Activated CD4-positive, alpha-beta T cell treated with anti-CD3 and anti-CD28 coated beads, Interleukin-2, amount 10 ng/mL, durations not matched to agents 7 days and 5 days (primary cell): ENCODE data around the gene LYZL4. TPM values are rescaled to one million over a fixed set of nuclear protein-coding genes. Genes with fewer than 3 reads are reported as not detected.

Experiments used
- CTCF ChIA-PET: fragments of 350-600 bp; sonication (Branson Sonifier 250); formaldehyde crosslinking; loops from one replicate; lab custom pipeline; 2021; ENCODE audit warnings: antibody characterized with exemption; lab: Charles Lee
- POLR2A ChIA-PET: fragments of 350-600 bp; sonication (Branson Sonifier 250); formaldehyde crosslinking; loops from one replicate; lab custom pipeline; 2021; ENCODE audit warnings: antibody characterized with exemption; lab: Charles Lee
- DNase-seq: peaks from one replicate; pipeline ENCODE4 v3.0.0-alpha.2; 2020
- H3K27ac Mint-ChIP-seq: one replicate; pipeline ENCODE4 v1.8.0; 2021; ENCODE audit warnings: mild to moderate bottlenecking, moderate library complexity, mixed read lengths
- H3K27me3 Mint-ChIP-seq: one replicate; pipeline ENCODE4 v1.8.0; 2021; ENCODE audit warnings: mixed read lengths
- H3K36me3 Mint-ChIP-seq: one replicate; pipeline ENCODE4 v1.8.0; 2021; ENCODE audit warnings: low read depth, mixed read lengths
- H3K4me1 Mint-ChIP-seq: one replicate; pipeline ENCODE4 v1.8.0; 2021; ENCODE audit warnings: mixed read lengths
- H3K4me3 Mint-ChIP-seq: one replicate; pipeline ENCODE4 v1.8.0; 2021; ENCODE audit warnings: mild to moderate bottlenecking, moderate library complexity, mixed read lengths
- H3K9me3 Mint-ChIP-seq: one replicate; pipeline ENCODE4 v1.8.0; 2021; ENCODE audit warnings: mixed read lengths
- total RNA-seq, 2 experiments: library from RNA; stranded (reverse); gene quantifications; one replicate each; pipeline ENCODE4 v1.2.3, GENCODE V29; 2021

The LYZL4 gene
- total RNA-seq = not detected

DNA sequence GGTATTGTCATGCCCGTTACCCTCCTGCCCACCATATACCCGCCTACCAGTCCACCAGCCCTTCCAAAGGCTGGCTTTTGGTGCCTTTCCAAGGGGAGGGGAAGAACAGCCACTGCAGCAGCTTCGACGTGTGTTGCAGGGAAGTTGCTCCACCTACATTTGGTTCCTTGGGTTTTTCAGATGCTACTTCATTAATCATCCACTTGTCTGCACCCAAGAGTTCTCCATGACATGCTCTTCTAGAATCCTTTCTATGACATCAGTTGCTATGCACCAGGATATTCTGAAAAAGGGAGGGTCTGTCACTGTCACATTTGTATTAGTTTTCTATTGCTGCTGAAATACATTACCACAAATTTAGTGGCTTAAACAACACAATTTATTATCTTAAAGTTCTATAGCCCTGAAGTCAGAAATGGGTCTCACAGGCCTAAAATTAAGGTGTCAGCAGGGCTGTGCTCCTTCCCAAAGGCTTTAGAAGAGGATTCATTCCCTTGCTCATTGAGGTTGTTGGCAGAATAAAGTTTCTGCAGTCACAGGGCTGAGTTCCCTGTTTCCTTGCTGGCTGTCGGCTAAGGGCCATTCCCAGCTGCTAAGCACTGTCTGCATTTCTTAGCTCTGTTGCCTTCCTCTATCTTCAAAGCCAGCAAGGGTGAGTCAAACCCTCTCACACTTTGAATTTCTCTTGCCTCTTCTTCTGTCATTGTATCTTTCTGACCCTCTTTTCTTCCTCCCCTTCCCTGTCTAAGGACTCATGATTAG lies at the start of gene LYZL4:
Gene LYZL4, minus strand, starts transcription at position 241 of the 762 bp plus-strand sequence. CDS start 3,359 bp downstream, outside the sequence.
- H3K36me3 Mint-ChIP-seq = no peaks in the 10 kb centered on the region
- H3K9me3 Mint-ChIP-seq = peaks cover 2% of the 10 kb centered on the region
- H3K4me1 Mint-ChIP-seq = no peaks in the 10 kb centered on the region
- POLR2A ChIA-PET = no interaction called here
- DNase-seq = no peak
- H3K4me3 Mint-ChIP-seq = no peak within 1 kb of the TSS
- peaks cover 2% of the 10 kb centered on the region for H3K27me3 Mint-ChIP-seq
- CTCF ChIA-PET = no interaction called here
- no peak within 1 kb of the TSS for H3K27ac Mint-ChIP-seq

- ChIA-PET POLR2A (interaction anchor here (0.7 kb wide), 1 partner anchor 212 kb away, joined by 3 read pairs; no protein-coding TSS in a partner anchor), CTCF (no interaction called here)
- no peak overlapping the region for H3K4me3 Mint-ChIP-seq
- no peak for DNase-seq
- peaks cover 21% of the 10 kb centered on the region for H3K27me3 Mint-ChIP-seq
- H3K4me1 Mint-ChIP-seq = no peaks in the 10 kb centered on the region
- no peaks in the 10 kb centered on the region for H3K9me3 Mint-ChIP-seq
- H3K27ac Mint-ChIP-seq = no peak overlapping the region
- H3K36me3 Mint-ChIP-seq = no peaks in the 10 kb centered on the region
Measured at GRCh38 chr3:42459151-42459550, 48.7 kb upstream of the LYZL4 start.

DNA sequence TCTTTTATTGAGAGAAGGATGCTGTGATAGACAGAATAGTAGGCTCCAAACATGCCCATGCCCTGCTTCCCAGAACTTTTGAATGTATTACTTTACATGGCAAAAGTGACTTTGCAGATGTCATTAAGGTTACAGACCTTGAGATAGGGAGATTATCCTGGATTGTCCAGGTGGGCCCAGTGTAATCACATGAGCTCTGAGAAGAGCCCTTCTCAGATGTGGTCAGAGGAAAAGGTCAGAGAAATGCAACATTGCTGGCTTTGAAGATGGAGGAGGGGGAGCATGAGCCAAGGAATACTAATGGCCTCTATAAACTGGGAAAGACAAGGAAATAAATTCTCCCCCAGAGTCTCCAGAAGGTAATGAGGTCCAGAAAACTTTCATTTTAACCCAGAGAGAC lies 45.8 kb upstream of the LYZL4 start:
- no peak for DNase-seq
- Mint-ChIP-seq H3K4me3 (no peak overlapping the region), H3K27me3 (peaks cover 21% of the 10 kb centered on the region), H3K36me3 (no peaks in the 10 kb centered on the region), H3K27ac (no peak overlapping the region), H3K9me3 (no peaks in the 10 kb centered on the region), H3K4me1 (no peaks in the 10 kb centered on the region)
- ChIA-PET POLR2A (no interaction called here), CTCF (no interaction called here)

DNA sequence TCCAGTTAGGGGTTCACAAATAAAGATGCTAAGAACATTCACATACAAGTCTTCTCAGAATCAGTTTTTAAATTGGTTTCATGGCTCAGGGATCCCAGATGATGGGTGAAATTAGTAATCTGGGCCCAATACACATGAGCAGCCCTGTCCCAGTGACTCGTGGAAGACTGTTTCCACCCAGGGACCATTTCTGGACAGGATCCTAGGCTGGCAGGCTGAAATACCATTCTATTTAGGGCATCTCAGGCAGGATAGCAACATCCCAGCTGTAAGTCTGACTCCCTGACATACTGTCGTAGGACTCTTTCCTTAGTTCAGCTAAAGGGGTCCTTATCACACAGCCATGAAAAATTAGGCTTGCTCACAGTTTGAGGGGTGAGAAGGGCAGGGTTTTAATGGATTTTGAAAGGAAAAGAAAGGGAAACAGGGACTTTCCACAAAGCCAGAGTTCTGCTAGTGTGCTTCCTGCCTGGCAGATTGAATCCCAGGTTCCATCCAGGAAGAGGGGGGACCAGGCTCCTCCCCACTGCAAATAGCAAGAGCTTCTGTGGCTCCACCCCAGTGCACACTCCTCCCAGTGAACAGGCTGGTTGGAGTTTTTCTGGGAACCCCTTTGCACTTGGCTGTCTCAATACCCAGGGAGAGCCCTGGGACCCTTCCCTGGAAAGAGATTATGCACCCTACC lies 41.3 kb upstream of the LYZL4 start:
- Mint-ChIP-seq H3K36me3 (no peaks in the 10 kb centered on the region), H3K27me3 (peaks cover 7% of the 10 kb centered on the region), H3K27ac (no peak overlapping the region), H3K4me3 (no peak overlapping the region), H3K9me3 (no peaks in the 10 kb centered on the region), H3K4me1 (no peaks in the 10 kb centered on the region)
- no peak for DNase-seq
- ChIA-PET CTCF (no interaction called here), POLR2A (no interaction called here)

DNA sequence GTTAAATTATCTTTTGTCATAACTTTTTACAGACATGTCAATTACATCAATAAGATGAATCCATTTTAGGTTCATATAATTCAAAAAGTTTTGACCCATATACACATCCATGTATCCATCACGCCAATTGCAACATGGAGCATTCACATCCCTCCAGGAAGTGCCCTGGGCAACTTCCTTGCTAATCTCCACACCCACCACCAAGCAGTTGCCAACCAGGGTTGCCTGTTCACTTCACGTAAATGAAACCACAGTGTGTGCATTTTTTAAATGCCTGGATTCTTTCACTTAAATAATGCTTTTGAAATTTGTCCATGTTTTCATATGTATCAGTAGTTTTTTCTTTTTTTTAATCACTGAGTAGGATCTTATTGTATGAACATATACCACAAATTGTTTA lies 40.7 kb upstream of the LYZL4 start:
- H3K9me3 Mint-ChIP-seq = no peaks in the 10 kb centered on the region
- H3K27me3 Mint-ChIP-seq = peaks cover 4% of the 10 kb centered on the region

GRCh38 chr3:42450567-42450966 lies 40.2 kb upstream of the LYZL4 start:
- Mint-ChIP-seq H3K27me3 (peaks cover 3% of the 10 kb centered on the region), H3K27ac (no peak overlapping the region), H3K36me3 (no peaks in the 10 kb centered on the region), H3K9me3 (no peaks in the 10 kb centered on the region), H3K4me1 (no peaks in the 10 kb centered on the region), H3K4me3 (no peak overlapping the region)
- no peak for DNase-seq
- CTCF ChIA-PET = no interaction called here
- POLR2A ChIA-PET = no interaction called here

More for the DNA sequence above, 40.7 kb upstream of the LYZL4 start:
- ChIA-PET CTCF (no interaction called here), POLR2A (no interaction called here)
- H3K36me3 Mint-ChIP-seq = no peaks in the 10 kb centered on the region
- no peaks in the 10 kb centered on the region for H3K4me1 Mint-ChIP-seq
- DNase-seq = no peak
- H3K4me3 Mint-ChIP-seq = no peak overlapping the region
- no peak overlapping the region for H3K27ac Mint-ChIP-seq

DNA sequence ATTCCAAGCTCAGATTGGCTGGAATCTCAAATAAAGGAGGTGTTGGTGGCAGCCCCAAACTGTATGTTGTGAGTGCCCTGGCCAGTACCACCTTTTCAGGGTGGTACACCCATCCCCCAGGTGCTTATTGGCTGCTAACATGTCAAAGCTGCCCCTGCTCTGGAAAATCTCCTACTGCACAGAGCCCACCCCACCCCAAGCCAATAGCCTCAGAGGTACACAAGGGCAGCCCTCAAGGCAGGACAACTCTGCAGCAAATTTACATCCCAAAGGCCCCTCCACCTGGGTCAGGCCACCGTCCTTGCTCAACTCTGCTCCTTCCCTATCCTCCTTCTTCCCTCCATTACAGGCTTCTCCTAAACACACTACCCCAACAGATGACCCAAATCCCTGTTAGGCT lies 37.1 kb upstream of the LYZL4 start:
- no peaks in the 10 kb centered on the region for H3K36me3 Mint-ChIP-seq

GRCh38 chr3:42446111-42447050 lies 36.0 kb upstream of the LYZL4 start:
- no peak overlapping the region for H3K27ac Mint-ChIP-seq
- ChIA-PET POLR2A (no interaction called here), CTCF (no interaction called here)
- DNase-seq = no peak
- H3K9me3 Mint-ChIP-seq = no peaks in the 10 kb centered on the region
- H3K27me3 Mint-ChIP-seq = peaks cover 5% of the 10 kb centered on the region
- H3K36me3 Mint-ChIP-seq = no peaks in the 10 kb centered on the region
- H3K4me1 Mint-ChIP-seq = no peaks in the 10 kb centered on the region
- no peak overlapping the region for H3K4me3 Mint-ChIP-seq

More for the DNA sequence above, 37.1 kb upstream of the LYZL4 start:
- no peaks in the 10 kb centered on the region for H3K4me1 Mint-ChIP-seq
- ChIA-PET POLR2A (no interaction called here), CTCF (no interaction called here)
- no peak overlapping the region for H3K27ac Mint-ChIP-seq
- no peak overlapping the region for H3K4me3 Mint-ChIP-seq
- no peaks in the 10 kb centered on the region for H3K9me3 Mint-ChIP-seq
- no peaks in the 10 kb centered on the region for H3K27me3 Mint-ChIP-seq
- no peak for DNase-seq

DNA sequence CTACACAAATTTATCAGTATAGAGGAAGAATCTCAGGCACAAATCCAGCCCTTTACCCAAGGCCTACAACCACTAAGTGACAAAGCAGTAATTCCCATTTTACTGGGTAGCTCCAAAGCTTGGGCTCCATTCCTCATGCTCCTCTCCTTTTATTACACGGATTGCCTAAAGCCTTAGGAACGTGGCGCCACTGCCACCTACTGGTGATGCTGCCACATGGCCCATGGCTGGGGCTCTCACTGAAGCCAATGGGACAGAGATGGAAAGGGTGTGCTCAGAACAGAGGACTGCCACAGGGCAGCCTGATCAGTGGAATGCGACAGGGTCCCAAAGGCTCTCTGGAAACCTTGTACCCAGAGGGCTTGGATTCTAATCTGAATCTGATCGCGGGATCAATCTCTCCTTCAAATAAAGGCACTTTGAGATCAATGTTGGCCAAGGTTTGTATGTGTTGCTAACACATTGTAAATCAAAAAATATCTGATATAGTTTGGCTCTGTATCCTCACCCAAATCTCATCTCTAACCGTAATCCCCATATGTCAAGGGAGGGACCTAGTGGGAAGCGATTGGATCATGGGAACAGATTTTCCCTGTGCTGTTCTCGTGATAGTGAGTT lies 33.5 kb upstream of the LYZL4 start:
- Mint-ChIP-seq H3K9me3 (no peaks in the 10 kb centered on the region), H3K4me1 (no peaks in the 10 kb centered on the region), H3K27me3 (peaks cover 12% of the 10 kb centered on the region), H3K36me3 (no peaks in the 10 kb centered on the region), H3K4me3 (no peak overlapping the region), H3K27ac (no peak overlapping the region)
- ChIA-PET CTCF (interaction anchor here (0.7 to 2.8 kb wide), 4 partner anchors 9 to 319 kb away, joined by 3 to 14 read pairs (median 3); no protein-coding TSS in a partner anchor), POLR2A (no interaction called here)
- DNase-seq = peak; percentile 80

- POLR2A ChIA-PET = no interaction called here
- no peaks in the 10 kb centered on the region for H3K4me1 Mint-ChIP-seq
Measured at GRCh38 chr3:42443292-42443691, 32.9 kb upstream of the LYZL4 start.

GRCh38 chr3:42442640-42443039 lies 32.2 kb upstream of the LYZL4 start:
- Mint-ChIP-seq H3K36me3 (no peaks in the 10 kb centered on the region), H3K27ac (no peak overlapping the region), H3K4me3 (no peak overlapping the region), H3K4me1 (no peaks in the 10 kb centered on the region), H3K27me3 (peaks cover 12% of the 10 kb centered on the region), H3K9me3 (no peaks in the 10 kb centered on the region)
- ChIA-PET POLR2A (no interaction called here), CTCF (interaction anchor here (1.4 to 2.8 kb wide), 2 partner anchors 7 to 195 kb away, joined by 3 to 14 read pairs; no protein-coding TSS in a partner anchor)
- DNase-seq = no peak

More at GRCh38 chr3:42443292-42443691, 32.9 kb upstream of the LYZL4 start:
- Mint-ChIP-seq H3K36me3 (no peaks in the 10 kb centered on the region), H3K9me3 (no peaks in the 10 kb centered on the region), H3K27ac (no peak overlapping the region), H3K27me3 (peaks cover 12% of the 10 kb centered on the region), H3K4me3 (no peak overlapping the region)
- DNase-seq = no peak
- CTCF ChIA-PET = interaction anchor here (0.7 to 2.8 kb wide), 4 partner anchors 8 to 319 kb away, joined by 3 to 14 read pairs (median 3); no protein-coding TSS in a partner anchor

- no peak overlapping the region for H3K27ac Mint-ChIP-seq
- no peaks in the 10 kb centered on the region for H3K36me3 Mint-ChIP-seq
- ChIA-PET POLR2A (no interaction called here), CTCF (interaction anchor here (1.1 to 2.8 kb wide), 2 partner anchors 60 to 195 kb away, joined by 3 to 14 read pairs; no protein-coding TSS in a partner anchor)
- peaks cover 12% of the 10 kb centered on the region for H3K27me3 Mint-ChIP-seq
- no peaks in the 10 kb centered on the region for H3K4me1 Mint-ChIP-seq
- no peak for DNase-seq
- H3K4me3 Mint-ChIP-seq = no peak overlapping the region
- no peaks in the 10 kb centered on the region for H3K9me3 Mint-ChIP-seq
Measured at GRCh38 chr3:42441791-42442190, 31.4 kb upstream of the LYZL4 start.
